ENCODE measurements around the gene KCNK4.
"Not testable (repeated sequence)": the region's sequence is repeated elsewhere in the genome, so short reads cannot be mapped to it uniquely, and the experiment has no call there.

The KCNK4 gene

GRCh38 chr11:64292460-64293254, 1.6 kb downstream of the KCNK4 start:
- no peak for DNase-seq

DNA sequence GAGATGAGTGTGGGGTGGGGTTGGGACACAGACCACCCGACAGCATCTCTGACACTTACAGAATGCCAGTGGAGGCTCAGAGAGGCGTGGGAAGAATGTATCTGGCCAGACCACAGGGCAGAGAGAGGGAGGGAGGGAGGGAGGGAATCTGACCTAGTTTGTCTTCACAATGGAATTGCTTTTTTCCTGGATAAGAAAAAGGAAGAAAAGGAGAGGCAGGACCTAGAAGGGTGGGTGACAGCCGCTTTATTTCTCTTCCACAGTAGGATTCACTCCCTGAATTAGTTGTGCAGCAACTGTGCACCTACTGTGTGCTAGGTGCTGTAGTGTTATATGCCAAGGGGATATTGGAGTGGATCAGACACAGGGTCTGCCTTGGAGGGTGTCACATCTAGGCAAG, 3.7 kb downstream of the KCNK4 start:
- DNase-seq, result no peak

GRCh38 chr11:64295760-64296159, 4.7 kb downstream of the KCNK4 start:
- no peak for DNase-seq

- no peak for DNase-seq
Measured at GRCh38 chr11:64296236-64296635, 5.1 kb downstream of the KCNK4 start.

DNA sequence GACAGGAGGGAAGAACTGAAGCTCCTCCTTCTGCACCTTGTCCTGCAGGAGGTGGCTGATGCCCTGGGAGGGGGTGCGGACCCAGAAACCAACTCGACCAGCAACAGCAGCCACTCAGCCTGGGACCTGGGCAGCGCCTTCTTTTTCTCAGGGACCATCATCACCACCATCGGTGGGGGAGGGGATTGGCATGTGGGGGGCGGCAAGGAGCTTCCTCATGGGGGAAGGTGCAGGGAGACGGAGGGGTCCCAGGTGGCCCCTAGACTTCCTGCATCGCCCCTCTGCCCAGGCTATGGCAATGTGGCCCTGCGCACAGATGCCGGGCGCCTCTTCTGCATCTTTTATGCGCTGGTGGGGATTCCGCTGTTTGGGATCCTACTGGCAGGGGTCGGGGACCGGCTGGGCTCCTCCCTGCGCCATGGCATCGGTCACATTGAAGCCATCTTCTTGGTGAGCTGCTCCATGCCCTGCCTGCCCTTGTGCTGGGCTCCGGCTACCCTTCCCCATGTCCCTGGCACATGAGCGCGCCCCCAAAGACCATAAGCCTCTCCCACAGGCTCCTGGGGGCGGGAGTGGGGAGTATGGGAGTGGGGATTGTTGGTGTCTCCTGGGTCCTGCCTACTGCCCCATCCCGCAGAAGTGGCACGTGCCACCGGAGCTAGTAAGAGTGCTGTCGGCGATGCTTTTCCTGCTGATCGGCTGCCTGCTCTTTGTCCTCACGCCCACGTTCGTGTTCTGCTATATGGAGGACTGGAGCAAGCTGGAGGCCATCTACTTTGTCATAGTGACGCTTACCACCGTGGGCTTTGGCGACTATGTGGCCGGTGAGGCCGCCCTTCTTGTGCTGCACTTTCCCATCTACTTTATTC, 6.0 kb downstream of the KCNK4 start:
- DNase-seq, result no peak

- DNase-seq, result no peak
Measured at GRCh38 chr11:64297699-64298358, 6.7 kb downstream of the KCNK4 start.

DNA sequence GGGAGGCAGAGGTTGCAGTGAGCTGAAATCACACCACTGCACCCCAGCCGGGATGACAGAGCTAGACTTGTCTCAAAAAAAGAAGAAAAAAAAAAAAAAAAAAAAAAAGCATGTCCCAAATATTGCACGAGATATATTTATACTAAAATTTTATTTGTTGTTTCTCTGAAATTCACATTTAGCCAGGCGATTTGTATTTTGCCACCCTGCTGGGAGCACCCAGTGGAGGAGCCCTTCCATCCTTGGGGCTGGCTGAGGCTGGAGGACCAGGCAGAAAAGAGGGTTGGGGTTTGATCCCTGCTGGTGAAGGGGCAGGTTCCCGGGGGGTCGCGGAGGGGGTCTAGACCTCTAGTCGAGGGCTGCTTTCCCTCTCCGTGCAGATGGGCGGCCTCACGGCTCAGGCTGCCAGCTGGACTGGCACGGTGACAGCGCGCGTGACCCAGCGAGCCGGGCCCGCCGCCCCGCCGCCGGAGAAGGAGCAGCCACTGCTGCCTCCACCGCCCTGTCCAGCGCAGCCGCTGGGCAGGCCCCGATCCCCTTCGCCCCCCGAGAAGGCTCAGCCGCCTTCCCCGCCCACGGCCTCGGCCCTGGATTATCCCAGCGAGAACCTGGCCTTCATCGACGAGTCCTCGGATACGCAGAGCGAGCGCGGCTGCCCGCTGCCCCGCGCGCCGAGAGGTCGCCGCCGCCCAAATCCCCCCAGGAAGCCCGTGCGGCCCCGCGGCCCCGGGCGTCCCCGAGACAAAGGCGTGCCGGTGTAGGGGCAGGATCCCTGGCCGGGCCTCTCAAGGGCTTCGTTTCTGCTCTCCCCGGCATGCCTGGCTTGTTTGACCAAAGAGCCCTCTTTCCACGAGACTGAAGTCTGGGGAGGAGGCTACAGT, 8.1 kb downstream of the KCNK4 start:
- no peak for DNase-seq

GRCh38 chr11:64299847-64300648, 8.9 kb downstream of the KCNK4 start, which contains the start of gene CATSPERZ:
Gene CATSPERZ, plus strand, starts transcription at chr11:64300358. Its CDS starts 53 bp downstream, at chr11:64300411.
- DNase-seq, result no peak

DNA sequence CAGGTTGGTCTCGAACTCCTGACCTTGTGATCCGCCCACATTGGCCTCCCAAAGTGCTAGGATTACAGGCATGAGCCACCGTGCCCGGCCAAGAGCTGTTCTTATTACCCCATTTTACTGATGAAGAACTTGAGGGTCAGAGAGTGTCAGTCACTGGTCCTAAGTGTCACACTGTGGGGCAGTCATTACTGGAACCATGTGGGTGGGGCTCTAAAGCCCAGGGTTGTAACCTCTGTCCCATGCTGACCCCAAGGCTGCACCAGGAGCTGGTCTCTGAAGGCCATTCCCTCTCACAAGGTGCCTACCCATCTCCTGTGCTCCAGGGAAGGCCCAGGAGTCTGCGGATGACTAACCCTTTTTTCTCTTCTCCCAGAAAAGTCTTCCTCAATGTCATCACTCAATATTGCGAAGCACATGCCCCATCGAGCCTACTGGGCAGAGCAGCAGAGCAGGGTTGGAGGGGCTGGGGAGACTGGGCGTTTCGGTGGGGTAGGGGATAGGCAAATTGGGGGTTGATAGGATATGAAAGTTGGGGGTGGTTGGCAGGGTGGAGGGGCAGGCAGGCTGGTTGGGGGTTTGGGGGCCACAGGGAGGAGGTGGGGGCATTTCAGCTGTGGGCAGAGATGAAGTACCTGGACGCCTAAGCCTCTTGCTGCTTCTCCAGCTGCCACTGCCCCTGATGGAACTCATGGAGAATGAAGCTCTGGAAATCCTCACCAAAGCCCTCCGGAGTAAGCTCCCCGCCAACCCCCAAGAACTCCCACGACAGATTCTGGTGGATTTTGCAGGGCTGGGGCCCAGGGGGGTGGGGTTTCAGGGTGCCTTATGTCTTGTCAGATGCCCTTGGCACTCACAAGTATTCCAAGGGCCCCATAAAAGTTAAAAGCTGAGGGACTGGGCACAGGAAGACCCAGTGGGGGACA, 12.3 kb downstream of the KCNK4 start:
- DNase-seq, result no peak

DNA sequence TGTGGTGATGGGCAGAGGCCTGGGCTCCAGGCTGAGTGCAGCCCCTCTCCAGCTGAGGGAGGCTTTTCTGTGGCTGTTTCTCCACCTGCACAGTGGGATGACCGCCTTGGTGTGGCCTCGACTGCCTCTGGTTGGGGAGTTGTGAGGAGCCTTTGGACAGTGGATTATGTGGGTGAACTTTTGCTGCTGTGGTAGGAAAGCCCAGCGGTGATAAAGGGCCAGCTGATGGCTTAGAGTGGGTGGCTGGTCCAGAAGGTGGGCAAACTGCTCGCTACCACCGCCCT, 12.9 kb downstream of the KCNK4 start:
- DNase-seq, result no peak

DNA sequence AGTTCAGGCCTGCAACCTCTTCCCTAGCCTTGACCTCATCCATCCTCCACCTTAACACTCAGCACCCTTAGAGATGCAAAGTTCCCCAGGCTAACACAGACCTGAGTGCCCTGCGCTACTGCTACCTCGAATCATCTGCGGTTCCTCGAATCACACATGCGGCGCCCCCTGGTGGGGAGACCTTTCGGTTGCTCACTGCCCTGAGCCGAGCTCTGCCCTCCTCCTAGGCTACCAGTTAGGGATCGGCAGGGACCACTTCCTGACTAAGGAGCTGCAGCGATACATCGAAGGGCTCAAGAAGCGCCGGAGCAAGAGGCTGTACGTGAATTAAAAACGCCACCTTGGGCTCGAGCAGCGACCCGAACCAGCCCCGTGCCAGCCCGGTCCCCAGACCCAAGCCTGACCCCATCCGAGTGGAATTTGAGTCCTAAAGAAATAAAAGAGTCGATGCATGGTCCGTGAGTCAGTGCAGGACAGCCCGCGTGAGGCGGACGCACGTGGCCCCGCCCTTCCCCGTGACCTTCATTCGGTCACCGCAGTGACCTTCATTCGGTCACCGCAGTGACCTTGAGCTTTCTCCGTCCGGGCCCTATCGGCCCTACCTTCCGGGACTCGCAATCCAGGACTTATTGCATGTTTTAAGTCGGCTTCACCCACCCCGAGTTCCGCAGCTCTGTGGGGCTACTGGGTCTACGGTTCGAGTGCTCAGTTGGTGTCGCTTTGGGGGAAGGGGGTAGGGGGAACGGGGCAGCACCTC, 13.4 kb downstream of the KCNK4 start:
- DNase-seq, result peak; percentile 64

DNA sequence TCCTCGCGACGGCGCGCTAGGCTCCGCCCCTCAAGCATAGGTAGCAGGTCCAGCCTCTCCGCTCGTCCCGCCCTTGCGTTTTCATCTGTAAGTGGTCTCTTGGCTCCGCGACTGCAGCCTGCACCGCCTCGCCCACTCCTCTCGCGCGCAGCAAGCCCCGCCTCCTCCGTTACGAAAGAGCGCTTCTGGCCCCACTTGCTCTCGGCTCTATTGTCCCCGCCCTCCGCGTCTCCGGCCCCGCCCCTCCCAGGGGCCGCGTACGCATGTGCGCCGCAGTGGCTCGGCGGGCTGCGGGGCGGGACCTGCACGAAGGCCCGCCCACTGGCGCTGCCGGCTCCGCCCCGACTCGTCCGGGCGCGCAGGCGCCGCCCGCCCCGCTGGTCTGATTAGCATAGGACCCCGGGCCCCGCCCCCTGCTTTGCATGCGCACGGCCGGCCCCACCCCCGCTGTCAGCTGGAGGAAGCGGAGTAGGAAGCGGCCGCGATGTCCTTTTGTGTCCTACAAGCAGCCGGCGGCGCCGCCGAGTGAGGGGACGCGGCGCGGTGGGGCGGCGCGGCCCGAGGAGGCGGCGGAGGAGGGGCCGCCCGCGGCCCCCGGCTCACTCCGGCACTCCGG, 14.1 kb downstream of the KCNK4 start, which contains the start of gene ESRRA:
ESRRA (plus strand) TSS at position 450 of the 616 bp plus-strand sequence. CDS start 1,656 bp downstream, outside the sequence.
- peak; percentile 94 for DNase-seq

GRCh38 chr11:64305691-64306562, 14.8 kb downstream of the KCNK4 start:
- no peak for DNase-seq

- no peak for DNase-seq
Measured at GRCh38 chr11:64306563-64306875, 15.4 kb downstream of the KCNK4 start.

- no peak for DNase-seq
Measured at GRCh38 chr11:64306876-64307622, 15.9 kb downstream of the KCNK4 start.

DNA sequence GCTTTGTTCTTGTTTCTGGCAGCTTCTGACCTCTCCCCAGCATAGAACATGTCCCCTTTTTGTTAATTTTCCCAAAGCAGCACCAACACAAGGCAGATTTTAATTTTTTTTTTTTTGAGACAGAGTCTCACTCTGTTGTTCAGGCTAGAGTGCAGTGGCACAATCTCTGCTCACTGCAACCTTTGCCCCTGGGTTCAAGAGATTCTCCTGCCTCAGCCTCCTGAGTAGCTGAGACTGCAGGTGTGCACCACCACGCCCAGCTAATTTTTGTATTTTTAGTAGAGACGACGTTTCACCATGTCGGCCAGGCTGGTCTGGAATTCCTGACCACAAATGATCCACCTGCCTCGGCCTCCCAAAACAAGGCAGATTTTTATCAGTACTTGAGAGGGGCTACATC, 16.7 kb downstream of the KCNK4 start:
- not testable (repeated sequence) for DNase-seq

DNA sequence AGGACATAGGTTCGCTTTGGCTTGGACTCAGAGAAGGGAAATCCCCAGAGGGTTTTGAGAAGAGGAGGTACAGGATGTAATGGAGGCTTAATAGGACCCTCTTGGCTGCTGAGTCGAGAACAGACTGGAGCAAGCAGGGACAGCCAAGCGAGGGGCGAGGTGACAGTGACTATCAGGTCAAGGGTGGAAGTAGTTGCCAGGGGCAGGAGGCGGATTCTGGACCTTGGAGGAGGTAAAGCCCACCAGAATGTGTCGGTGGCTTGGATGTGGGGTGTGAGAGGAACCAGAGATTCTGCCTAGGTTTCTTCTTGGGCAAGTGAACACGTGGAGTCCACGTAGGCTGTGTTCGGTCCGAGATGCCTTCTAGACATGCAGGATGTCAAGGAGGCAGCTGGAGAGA, 21.8 kb downstream of the KCNK4 start:
- no peak for DNase-seq
